ENCODE measurements around the gene ATG101.

DNA sequence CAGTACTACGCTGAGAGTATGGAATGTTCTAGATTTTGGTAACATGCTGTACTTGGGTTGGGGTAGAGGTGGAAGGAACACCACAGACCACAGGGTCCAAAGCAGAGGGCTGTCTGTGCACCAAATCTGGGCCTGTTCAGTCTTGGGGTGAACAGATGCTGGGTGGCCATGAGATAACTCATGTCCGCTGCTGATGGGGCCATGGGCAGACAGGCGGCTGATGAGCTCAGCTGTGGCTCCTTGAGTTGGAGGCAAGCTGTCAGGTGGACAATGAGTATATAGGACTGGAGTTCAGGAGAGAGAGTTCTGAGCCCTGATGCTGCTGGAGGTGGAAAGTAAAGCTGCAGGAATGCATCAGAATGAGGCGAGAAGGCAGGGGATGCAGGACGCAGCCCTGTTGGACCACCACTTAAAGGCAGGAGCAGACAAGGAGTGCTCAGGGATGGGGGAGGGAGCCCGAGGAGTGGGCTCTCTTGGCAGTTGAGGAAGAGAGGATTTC lies 16.0 kb downstream of the ATG101 start:
- no peak for TF ChIP-seq EZH2 (IDR thresholded peaks at IDR 0.05)
- TF ChIP-seq POLR2AphosphoS5 (IDR thresholded peaks at IDR 0.05; ENCODE audit: borderline replicate concordance, low read depth, low read length) = no peak
- no peak for TF ChIP-seq FOXP2 (optimal IDR thresholded peaks at IDR 0.05; ENCODE audit: control extremely low read depth, extremely low read length, insufficient read depth)
